Natural killer cell (primary cell): ENCODE results near the gene ZNF146. TPM values are rescaled to one million over a fixed set of nuclear protein-coding genes. Genes with fewer than 3 reads are reported as not detected.

ENCODE experiments used
- ATAC-seq, 3 donors: fragments of 150-1000 bp in 2 of 3; fragments of 200-7000 bp in 1 of 3; cut with Tn5 transposase; 1 replicate in 1 of 3; 2 replicates in 2 of 3; pipeline ENCODE4 v1.10.0; 2021; ENCODE audit warnings: mild to moderate bottlenecking in 2 of 3, moderate library complexity in 2 of 3
- DNase-seq, 2 donors: peaks; one replicate each; pipeline versions ENCODE4 v3.0.0 to v3.0.0-alpha.2; 2013 to 2021; ENCODE audit warnings: mixed read lengths in 1 of 2
- H3K27ac ChIP-seq: one replicate; pipeline ENCODE4 v1.5.1; 2013; ENCODE audit warnings: mild to moderate bottlenecking, low read length
- H3K27me3 ChIP-seq: one replicate; pipeline ENCODE4 v1.6.1; 2013; ENCODE audit warnings: low read length; ENCODE audit not compliant: control insufficient read depth, insufficient read depth
- H3K36me3 ChIP-seq: one replicate; pipeline ENCODE4 v1.6.1; 2013; ENCODE audit warnings: low read length; ENCODE audit not compliant: control insufficient read depth, insufficient read depth
- H3K4me1 ChIP-seq: one replicate; pipeline ENCODE4 v1.6.1; 2013; ENCODE audit warnings: low read length; ENCODE audit not compliant: control insufficient read depth, insufficient read depth
- H3K4me3 ChIP-seq: one replicate; pipeline ENCODE4 v1.5.1; 2013; ENCODE audit warnings: low read length
- H3K9me3 ChIP-seq: one replicate; pipeline ENCODE4 v1.6.1; 2013; ENCODE audit warnings: low read length; ENCODE audit not compliant: control insufficient read depth, insufficient read depth
- H3K27ac Mint-ChIP-seq, 2 donors: one replicate each; pipeline ENCODE4 v1.8.0; 2022; ENCODE audit warnings: mild to moderate bottlenecking in 2 of 2, mixed read lengths in 2 of 2, moderate library complexity in 1 of 2
- H3K27me3 Mint-ChIP-seq, 2 donors: one replicate each; pipeline ENCODE4 v1.8.0; 2022; ENCODE audit warnings: low read depth in 2 of 2, mixed read lengths in 2 of 2
- H3K36me3 Mint-ChIP-seq: one replicate; pipeline ENCODE4 v1.8.0; 2022; ENCODE audit warnings: mixed read lengths
- H3K4me1 Mint-ChIP-seq, 2 donors: one replicate each; pipeline ENCODE4 v1.8.0; 2022; ENCODE audit warnings: mixed read lengths in 2 of 2
- H3K4me3 Mint-ChIP-seq: one replicate; pipeline ENCODE4 v1.8.0; 2022; ENCODE audit warnings: mild to moderate bottlenecking, moderate library complexity, mixed read lengths
- H3K9me3 Mint-ChIP-seq, 2 donors: one replicate each; pipeline ENCODE4 v1.8.0; 2022; ENCODE audit warnings: mixed read lengths in 2 of 2
- CTCF ChIP-seq: fragments of 200-600 bp; IDR thresholded peaks from one replicate; pipeline ENCODE4 v1.8.0; 2022; ENCODE audit warnings: antibody characterized with exemption
- WGBS: methylation state at CpG from one replicate; pipeline ENCODE4 v1.1.7; 2013; ENCODE audit warnings: missing lambda C conversion rate; ENCODE audit not compliant: insufficient coverage; 5-methylcytosine and 5-hydroxymethylcytosine counted together
- intact Hi-C: fragments of 100-400 bp; cut with micrococcal nuclease; formaldehyde crosslinking; loops from one replicate; pipeline ENCODE4 v1.14.2; 2022
- total RNA-seq, 4 donors: library from RNA; stranded (reverse); fragments of 120-200 nt in 1 of 4; gene quantifications; one replicate each; pipeline versions ENCODE4 v1.2.3 to v1.2.4, GENCODE V29; 2013 to 2022

The ZNF146 gene
- total RNA-seq, 3 donors from 2014 or later (not counting 1 experiment from before 2014, with no cell fraction given), result 20.3 to 37.3 (median 21.5) TPM

- H3K4me3 Mint-ChIP-seq, result no peak overlapping the region
- no peaks in the 10 kb centered on the region for H3K27me3 ChIP-seq
- intact Hi-C loops, result no loop called here
- no peaks in the 10 kb centered on the region for H3K4me1 ChIP-seq
- peaks cover 3% of the 10 kb centered on the region for H3K36me3 ChIP-seq
- H3K4me3 ChIP-seq, result no peak overlapping the region
- H3K36me3 Mint-ChIP-seq, result no peaks in the 10 kb centered on the region
- no peaks in the 10 kb centered on the region for H3K9me3 ChIP-seq
- H3K9me3 Mint-ChIP-seq, result no peaks in the 10 kb centered on the region
- H3K4me1 Mint-ChIP-seq, result no peaks in the 10 kb centered on the region
- H3K27ac ChIP-seq, result no peak overlapping the region
- no peak for ATAC-seq
- DNase-seq, result no peak
- TF ChIP-seq CTCF, result no peak
- H3K27me3 Mint-ChIP-seq, result no peaks in the 10 kb centered on the region
- WGBS, result 98% methylated on average over 2 of the region's 2 CpGs
- no peak overlapping the region for H3K27ac Mint-ChIP-seq
Measured at GRCh38 chr19:36198119-36198518, 16.8 kb upstream of the ZNF146 start.

- Mint-ChIP-seq H3K4me1 (no peaks in the 10 kb centered on the region), H3K27me3 (no peaks in the 10 kb centered on the region), H3K4me3 (no peak overlapping the region), H3K27ac (no peak overlapping the region), H3K9me3 (no peaks in the 10 kb centered on the region), H3K36me3 (no peaks in the 10 kb centered on the region)
- Histone ChIP-seq H3K27me3 (no peaks in the 10 kb centered on the region), H3K27ac (no peak overlapping the region), H3K4me3 (no peak overlapping the region), H3K9me3 (no peaks in the 10 kb centered on the region), H3K4me1 (no peaks in the 10 kb centered on the region), H3K36me3 (peaks cover 2% of the 10 kb centered on the region)
- ATAC-seq (no peak), DNase-seq (no peak)
- WGBS, result 88% methylated on average over 6 of the region's 6 CpGs
- intact Hi-C loops, result no loop called here
- TF ChIP-seq CTCF, result no peak
Measured at GRCh38 chr19:36201684-36202083, 13.2 kb upstream of the ZNF146 start.

GRCh38 chr19:36203293-36203692 is 11.6 kb upstream of the ZNF146 start:
- no peaks in the 10 kb centered on the region for H3K4me1 ChIP-seq
- no peaks in the 10 kb centered on the region for H3K9me3 Mint-ChIP-seq
- no peaks in the 10 kb centered on the region for H3K27me3 ChIP-seq
- ATAC-seq (no peak), DNase-seq (no peak)
- intact Hi-C loops, result no loop called here
- H3K27me3 Mint-ChIP-seq, result no peaks in the 10 kb centered on the region
- no peak overlapping the region for H3K4me3 Mint-ChIP-seq
- no peaks in the 10 kb centered on the region for H3K4me1 Mint-ChIP-seq
- WGBS, result 90% methylated on average over 3 of the region's 4 CpGs
- H3K27ac Mint-ChIP-seq, result no peak overlapping the region
- no peak overlapping the region for H3K27ac ChIP-seq
- H3K4me3 ChIP-seq, result no peak overlapping the region
- TF ChIP-seq CTCF, result no peak
- H3K36me3 ChIP-seq, result peaks cover 2% of the 10 kb centered on the region
- no peaks in the 10 kb centered on the region for H3K9me3 ChIP-seq
- H3K36me3 Mint-ChIP-seq, result no peaks in the 10 kb centered on the region

- H3K27ac Mint-ChIP-seq, result no peak overlapping the region
- no peaks in the 10 kb centered on the region for H3K27me3 ChIP-seq
- intact Hi-C loops, result no loop called here
- no peak overlapping the region for H3K27ac ChIP-seq
- no peaks in the 10 kb centered on the region for H3K4me1 ChIP-seq
- no peaks in the 10 kb centered on the region for H3K36me3 Mint-ChIP-seq
- TF ChIP-seq CTCF, result no peak
- WGBS, result 85% methylated on average over 3 of the region's 3 CpGs
- H3K9me3 ChIP-seq, result no peaks in the 10 kb centered on the region
- no peaks in the 10 kb centered on the region for H3K9me3 Mint-ChIP-seq
- H3K36me3 ChIP-seq, result peaks cover 2% of the 10 kb centered on the region
- H3K4me1 Mint-ChIP-seq, result no peaks in the 10 kb centered on the region
- no peak overlapping the region for H3K4me3 ChIP-seq
- DNase-seq (no peak), ATAC-seq (no peak)
- H3K4me3 Mint-ChIP-seq, result no peak overlapping the region
- H3K27me3 Mint-ChIP-seq, result no peaks in the 10 kb centered on the region
Measured at GRCh38 chr19:36207605-36208252, 7.2 kb upstream of the ZNF146 start.
